ENCODE data around the gene CAMKK1. TPM values are rescaled to one million over a fixed set of nuclear protein-coding genes. Genes with fewer than 3 reads are reported as not detected.

CAMKK1 gene
- polyA plus RNA-seq (2012; rRNA removed): 6.8 and 8.1 TPM in 2 replicates
- polyA plus RNA-seq (2012; cell fraction: cytosol; rRNA removed): 2.9 and 4.5 TPM in 2 replicates
- polyA plus RNA-seq (2012; cell fraction: nucleus; rRNA removed): 21.8 and 22.5 TPM in 2 replicates

DNA sequence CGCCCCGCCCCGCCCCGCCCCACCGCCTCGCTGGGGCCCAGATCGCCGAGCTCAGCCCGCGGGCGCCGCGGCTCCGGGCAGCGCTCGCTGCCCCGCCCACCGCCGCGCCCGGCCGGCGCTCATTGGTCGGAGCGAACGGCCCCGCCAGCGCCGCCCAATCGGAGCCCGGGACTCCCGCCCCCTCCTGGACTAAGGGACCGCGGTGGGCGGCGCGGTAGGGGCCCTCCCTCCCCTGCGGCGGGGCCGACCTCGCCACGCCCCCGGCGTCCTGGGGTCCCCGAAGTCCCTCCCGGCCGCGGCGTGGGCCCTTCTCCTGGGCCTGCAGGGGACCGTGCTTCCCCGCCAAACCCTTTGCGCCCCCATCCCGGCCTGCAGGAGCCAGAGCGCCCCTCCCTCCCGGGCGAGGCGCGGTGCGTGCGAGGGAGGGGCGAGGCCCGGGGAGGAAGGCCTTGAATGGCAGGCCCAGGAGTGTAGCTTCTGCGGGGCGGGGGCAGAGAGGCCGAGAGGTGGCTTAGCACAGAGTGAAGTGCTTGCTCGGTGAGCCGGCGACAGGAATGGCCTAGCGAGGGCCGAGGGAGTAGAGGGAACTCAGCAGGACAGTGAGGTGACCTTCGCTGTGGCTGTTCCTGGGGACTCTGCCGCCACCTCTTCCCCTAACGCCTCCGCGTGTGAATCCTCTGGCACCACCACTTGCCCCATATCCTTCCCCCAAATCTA lies at the start of gene CAMKK1:
CAMKK1 (minus strand) TSS at position 51 of the 717 bp plus-strand sequence. CDS start 7,366 bp downstream, outside the sequence.
- Histone ChIP-seq H3K4me2 (peak within 1 kb of the TSS; percentile 96), H3K27me3 (ENCODE audit: insufficient read depth) (no peaks in the 10 kb centered on the region), H3K9me3 (no peaks in the 10 kb centered on the region), H3K4me1 (ENCODE audit: control insufficient read depth in 1 of 2, insufficient read depth in 2 of 2, low read depth in 1 of 2, low read length in 1 of 2) (peaks cover 9 to 39% of the 10 kb centered on the region in 2 experiments; a peak in 3 of 4 replicates), H4K20me1 (ENCODE audit: insufficient read depth) (no peaks in the 10 kb centered on the region), H2AFZ (ENCODE audit: low read depth) (peak within 1 kb of the TSS; percentile 88), H3K36me3 (replicated peaks in 1 of 2; ENCODE audit: control insufficient read depth in 1 of 2, insufficient read depth in 2 of 2, low read length in 1 of 2) (no peaks in the 10 kb centered on the region), H3K9ac (peak within 1 kb of the TSS; percentile 69), H3K79me2 (ENCODE audit: insufficient read depth) (peaks cover 16% of the 10 kb centered on the region; the same call in 1 of the 2 replicates), H3K27ac (ENCODE audit: low read depth in 2 of 2, low read length in 1 of 2) (peak within 1 kb of the TSS in 1 of 2 experiments; percentile 72; a peak in 1 of 4 replicates), H3K9me2 (no peaks in the 10 kb centered on the region), H3K4me3 (ENCODE audit: low read depth in 2 of 2, low read length in 1 of 2) (peak within 1 kb of the TSS; percentile 70 to 74), H3F3A (replicated peaks; ENCODE audit: insufficient read depth) (peaks cover 19% of the 10 kb centered on the region)
- DNase-seq: peak; percentile 99
- POLR2A ChIA-PET: no interaction called here
- CTCF ChIA-PET: interaction anchor here (1.0 to 1.7 kb wide), 3 partner anchors 21 to 182 kb away, joined by 3 to 10 read pairs (median 3); partner anchors contain the start of gene NCBP3
- WGBS (ENCODE audit: low lambda C conversion rate): 22% methylated on average over 15 of the region's 75 CpGs
- TF ChIP-seq, protein P1, sequence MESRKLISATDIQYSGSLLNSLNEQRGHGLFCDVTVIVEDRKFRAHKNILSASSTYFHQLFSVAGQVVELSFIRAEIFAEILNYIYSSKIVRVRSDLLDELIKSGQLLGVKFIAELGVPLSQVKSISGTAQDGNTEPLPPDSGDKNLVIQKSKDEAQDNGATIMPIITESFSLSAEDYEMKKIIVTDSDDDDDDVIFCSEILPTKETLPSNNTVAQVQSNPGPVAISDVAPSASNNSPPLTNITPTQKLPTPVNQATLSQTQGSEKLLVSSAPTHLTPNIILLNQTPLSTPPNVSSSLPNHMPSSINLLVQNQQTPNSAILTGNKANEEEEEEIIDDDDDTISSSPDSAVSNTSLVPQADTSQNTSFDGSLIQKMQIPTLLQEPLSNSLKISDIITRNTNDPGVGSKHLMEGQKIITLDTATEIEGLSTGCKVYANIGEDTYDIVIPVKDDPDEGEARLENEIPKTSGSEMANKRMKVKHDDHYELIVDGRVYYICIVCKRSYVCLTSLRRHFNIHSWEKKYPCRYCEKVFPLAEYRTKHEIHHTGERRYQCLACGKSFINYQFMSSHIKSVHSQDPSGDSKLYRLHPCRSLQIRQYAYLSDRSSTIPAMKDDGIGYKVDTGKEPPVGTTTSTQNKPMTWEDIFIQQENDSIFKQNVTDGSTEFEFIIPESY (IDR thresholded peaks at IDR 0.05; ENCODE audit: borderline replicate concordance, low read depth): no peak
- TF ChIP-seq TCF12 (IDR thresholded peaks at IDR 0.05) (no peak), TEAD4 (IDR thresholded peaks at IDR 0.05; ENCODE audit: borderline replicate concordance, insufficient read depth) (no peak), MXI1 (IDR thresholded peaks at IDR 0.05; ENCODE audit: low read depth, low read length) (no peak), EZH2phosphoT487 (IDR thresholded peaks at IDR 0.05; ENCODE audit: borderline replicate concordance, low read depth) (no peak), FOXJ3 (CRISPR knock-in tag; IDR thresholded peaks at IDR 0.05) (no peak), JUND (IDR thresholded peaks at IDR 0.05) (no peak), SMC3 (IDR thresholded peaks at IDR 0.05; ENCODE audit: low read depth, low read length) (no peak), GATA2 (CRISPR knock-in tag; IDR thresholded peaks at IDR 0.05) (no peak), RFX5 (IDR thresholded peaks at IDR 0.05; ENCODE audit: low read length) (no peak), PBX3 (IDR thresholded peaks at IDR 0.05) (peak; percentile 74), RCOR1 (IDR thresholded peaks at IDR 0.05; ENCODE audit: low read length) (0 out of 2 replicates have a peak, but pooled peaks have one; percentile 26), ELF1 (IDR thresholded peaks at IDR 0.05) (no peak)
- TF ChIP-seq, protein P2, sequence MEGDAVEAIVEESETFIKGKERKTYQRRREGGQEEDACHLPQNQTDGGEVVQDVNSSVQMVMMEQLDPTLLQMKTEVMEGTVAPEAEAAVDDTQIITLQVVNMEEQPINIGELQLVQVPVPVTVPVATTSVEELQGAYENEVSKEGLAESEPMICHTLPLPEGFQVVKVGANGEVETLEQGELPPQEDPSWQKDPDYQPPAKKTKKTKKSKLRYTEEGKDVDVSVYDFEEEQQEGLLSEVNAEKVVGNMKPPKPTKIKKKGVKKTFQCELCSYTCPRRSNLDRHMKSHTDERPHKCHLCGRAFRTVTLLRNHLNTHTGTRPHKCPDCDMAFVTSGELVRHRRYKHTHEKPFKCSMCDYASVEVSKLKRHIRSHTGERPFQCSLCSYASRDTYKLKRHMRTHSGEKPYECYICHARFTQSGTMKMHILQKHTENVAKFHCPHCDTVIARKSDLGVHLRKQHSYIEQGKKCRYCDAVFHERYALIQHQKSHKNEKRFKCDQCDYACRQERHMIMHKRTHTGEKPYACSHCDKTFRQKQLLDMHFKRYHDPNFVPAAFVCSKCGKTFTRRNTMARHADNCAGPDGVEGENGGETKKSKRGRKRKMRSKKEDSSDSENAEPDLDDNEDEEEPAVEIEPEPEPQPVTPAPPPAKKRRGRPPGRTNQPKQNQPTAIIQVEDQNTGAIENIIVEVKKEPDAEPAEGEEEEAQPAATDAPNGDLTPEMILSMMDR (IDR thresholded peaks at IDR 0.05): no peak
- TF ChIP-seq, protein P3, sequence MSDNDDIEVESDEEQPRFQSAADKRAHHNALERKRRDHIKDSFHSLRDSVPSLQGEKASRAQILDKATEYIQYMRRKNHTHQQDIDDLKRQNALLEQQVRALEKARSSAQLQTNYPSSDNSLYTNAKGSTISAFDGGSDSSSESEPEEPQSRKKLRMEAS (IDR thresholded peaks at IDR 0.05; ENCODE audit: low read depth): no peak
- TF ChIP-seq, protein P4, sequence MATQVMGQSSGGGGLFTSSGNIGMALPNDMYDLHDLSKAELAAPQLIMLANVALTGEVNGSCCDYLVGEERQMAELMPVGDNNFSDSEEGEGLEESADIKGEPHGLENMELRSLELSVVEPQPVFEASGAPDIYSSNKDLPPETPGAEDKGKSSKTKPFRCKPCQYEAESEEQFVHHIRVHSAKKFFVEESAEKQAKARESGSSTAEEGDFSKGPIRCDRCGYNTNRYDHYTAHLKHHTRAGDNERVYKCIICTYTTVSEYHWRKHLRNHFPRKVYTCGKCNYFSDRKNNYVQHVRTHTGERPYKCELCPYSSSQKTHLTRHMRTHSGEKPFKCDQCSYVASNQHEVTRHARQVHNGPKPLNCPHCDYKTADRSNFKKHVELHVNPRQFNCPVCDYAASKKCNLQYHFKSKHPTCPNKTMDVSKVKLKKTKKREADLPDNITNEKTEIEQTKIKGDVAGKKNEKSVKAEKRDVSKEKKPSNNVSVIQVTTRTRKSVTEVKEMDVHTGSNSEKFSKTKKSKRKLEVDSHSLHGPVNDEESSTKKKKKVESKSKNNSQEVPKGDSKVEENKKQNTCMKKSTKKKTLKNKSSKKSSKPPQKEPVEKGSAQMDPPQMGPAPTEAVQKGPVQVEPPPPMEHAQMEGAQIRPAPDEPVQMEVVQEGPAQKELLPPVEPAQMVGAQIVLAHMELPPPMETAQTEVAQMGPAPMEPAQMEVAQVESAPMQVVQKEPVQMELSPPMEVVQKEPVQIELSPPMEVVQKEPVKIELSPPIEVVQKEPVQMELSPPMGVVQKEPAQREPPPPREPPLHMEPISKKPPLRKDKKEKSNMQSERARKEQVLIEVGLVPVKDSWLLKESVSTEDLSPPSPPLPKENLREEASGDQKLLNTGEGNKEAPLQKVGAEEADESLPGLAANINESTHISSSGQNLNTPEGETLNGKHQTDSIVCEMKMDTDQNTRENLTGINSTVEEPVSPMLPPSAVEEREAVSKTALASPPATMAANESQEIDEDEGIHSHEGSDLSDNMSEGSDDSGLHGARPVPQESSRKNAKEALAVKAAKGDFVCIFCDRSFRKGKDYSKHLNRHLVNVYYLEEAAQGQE (IDR thresholded peaks at IDR 0.05; ENCODE audit: low read depth, low read length): no peak
- TF ChIP-seq, protein P5, sequence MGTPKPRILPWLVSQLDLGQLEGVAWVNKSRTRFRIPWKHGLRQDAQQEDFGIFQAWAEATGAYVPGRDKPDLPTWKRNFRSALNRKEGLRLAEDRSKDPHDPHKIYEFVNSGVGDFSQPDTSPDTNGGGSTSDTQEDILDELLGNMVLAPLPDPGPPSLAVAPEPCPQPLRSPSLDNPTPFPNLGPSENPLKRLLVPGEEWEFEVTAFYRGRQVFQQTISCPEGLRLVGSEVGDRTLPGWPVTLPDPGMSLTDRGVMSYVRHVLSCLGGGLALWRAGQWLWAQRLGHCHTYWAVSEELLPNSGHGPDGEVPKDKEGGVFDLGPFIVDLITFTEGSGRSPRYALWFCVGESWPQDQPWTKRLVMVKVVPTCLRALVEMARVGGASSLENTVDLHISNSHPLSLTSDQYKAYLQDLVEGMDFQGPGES (IDR thresholded peaks at IDR 0.05; ENCODE audit: low read depth, low read length): no peak
